Activated T-cell treated with anti-CD3 and anti-CD28 coated beads, Interleukin-2, amount 50 U/mL, for 24 hours (primary cell): ENCODE data around the gene ARMC10.
"Not testable (repeated sequence)": the region's sequence is repeated elsewhere in the genome, so short reads cannot be mapped to it uniquely, and the experiment has no call there.

ENCODE experiments used
- DNase-seq: peaks from one replicate; pipeline ENCODE4 v3.0.0-alpha.2; 2020
- H3K27ac Mint-ChIP-seq: 2 replicates; pipeline ENCODE4 v1.8.0; 2020; ENCODE audit warnings: mild to moderate bottlenecking, mixed read lengths
- H3K27me3 Mint-ChIP-seq: 2 replicates; pipeline ENCODE4 v1.8.0; 2020; ENCODE audit warnings: mixed read lengths
- H3K36me3 Mint-ChIP-seq: 2 replicates; pipeline ENCODE4 v1.8.0; 2020; ENCODE audit warnings: low read depth, mixed read lengths
- H3K4me1 Mint-ChIP-seq: 2 replicates; pipeline ENCODE4 v1.8.0; 2020; ENCODE audit warnings: low read depth, mixed read lengths
- H3K4me3 Mint-ChIP-seq: 2 replicates; pipeline ENCODE4 v1.8.0; 2020; ENCODE audit warnings: mild to moderate bottlenecking, moderate library complexity, mixed read lengths
- H3K9me3 Mint-ChIP-seq: 2 replicates; pipeline ENCODE4 v1.8.0; 2020; ENCODE audit warnings: mixed read lengths

ARMC10 gene

DNA sequence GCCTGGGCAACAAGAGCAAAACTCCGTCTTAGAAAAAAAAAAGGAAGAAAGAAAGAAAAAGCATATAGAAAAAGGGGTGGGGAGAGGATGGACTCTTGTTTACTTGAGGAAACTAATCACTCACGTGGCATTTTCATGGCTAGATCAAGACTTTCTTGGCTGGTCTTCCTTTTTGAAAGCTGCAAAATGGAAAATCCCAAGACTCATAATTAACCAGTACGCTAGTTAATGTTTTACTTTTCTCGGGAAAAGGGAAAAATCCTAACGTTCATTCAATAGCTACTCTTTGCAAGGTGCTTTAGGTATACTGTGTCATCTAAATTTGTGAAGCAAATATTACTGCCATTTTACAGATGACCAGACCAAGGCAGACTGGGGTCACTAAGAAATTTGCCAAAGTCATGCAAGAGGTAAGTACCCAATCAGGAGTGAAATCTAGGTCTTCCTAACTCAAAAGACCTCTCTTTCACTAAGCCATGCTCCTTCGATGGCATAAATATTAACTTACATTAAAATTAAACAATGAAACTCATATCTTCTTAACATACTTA lies 49.6 kb downstream of the ARMC10 start:
- no peaks in the 10 kb centered on the region for H3K4me1 Mint-ChIP-seq
- DNase-seq: no peak
- H3K36me3 Mint-ChIP-seq: peaks cover 74% of the 10 kb centered on the region
- H3K9me3 Mint-ChIP-seq: no peaks in the 10 kb centered on the region
- H3K27ac Mint-ChIP-seq: no peak overlapping the region
- H3K4me3 Mint-ChIP-seq: no peak overlapping the region
- no peaks in the 10 kb centered on the region for H3K27me3 Mint-ChIP-seq

DNA sequence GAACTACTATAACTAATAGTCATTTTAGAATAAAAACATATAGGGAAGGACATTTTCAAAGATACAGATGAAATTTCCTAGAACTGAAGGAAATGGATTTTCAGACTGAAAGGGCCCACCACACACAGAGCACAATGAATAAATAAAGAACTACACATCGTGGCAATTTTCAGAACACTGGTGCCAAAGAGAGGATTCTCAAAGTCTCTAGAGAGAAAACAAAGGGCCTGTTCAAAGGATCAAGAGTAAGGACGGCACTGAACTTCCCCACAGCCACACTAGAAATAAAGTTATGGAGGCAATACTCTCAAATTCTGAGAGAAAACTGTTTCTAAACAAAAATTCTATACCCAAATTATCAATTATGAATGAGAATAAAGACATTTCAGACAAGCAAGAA lies 52.1 kb downstream of the ARMC10 start:
- Mint-ChIP-seq H3K9me3 (no peaks in the 10 kb centered on the region), H3K36me3 (peaks cover 55% of the 10 kb centered on the region), H3K27me3 (no peaks in the 10 kb centered on the region), H3K4me3 (no peak overlapping the region), H3K4me1 (peaks cover 7% of the 10 kb centered on the region), H3K27ac (no peak overlapping the region)
- DNase-seq: no peak

DNA sequence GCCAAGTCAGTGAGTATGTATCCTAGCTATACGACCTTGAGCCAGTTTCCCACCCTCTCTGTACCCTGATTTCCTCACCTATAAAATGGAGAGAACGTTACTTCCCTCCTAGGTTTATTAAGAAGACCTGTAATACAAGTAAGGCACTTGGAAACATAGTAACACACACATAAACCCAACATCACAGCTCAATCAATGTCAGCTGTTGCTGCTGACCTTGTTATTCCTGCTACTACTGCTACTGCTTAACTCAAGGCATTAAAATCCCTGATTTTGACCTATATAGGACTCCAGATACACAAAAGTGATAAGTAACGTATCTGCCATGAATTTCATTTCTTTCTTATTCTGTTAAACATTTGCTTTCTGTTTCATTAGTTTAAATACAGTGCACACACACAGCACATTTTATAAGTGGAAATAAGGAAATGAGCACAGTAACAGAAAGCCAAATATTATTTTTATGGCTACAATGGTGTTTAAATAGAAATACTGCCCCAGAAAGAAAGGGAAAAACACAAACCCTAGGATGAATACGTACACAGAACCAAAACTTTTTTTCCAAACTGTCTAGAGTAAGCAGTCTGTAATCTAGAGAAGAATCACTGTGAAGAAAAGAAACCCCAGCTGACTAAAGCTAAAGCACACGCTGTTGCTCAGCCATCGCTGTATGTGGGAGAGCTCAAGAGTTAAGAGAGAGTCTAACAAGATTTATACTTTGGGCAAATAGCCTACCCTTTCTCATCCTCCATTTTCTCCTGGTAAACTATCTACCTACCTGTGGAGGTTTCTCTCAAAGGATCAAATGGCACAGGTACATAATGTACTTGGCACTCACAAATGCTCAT lies 55.0 kb downstream of the ARMC10 start:
- no peak overlapping the region for H3K4me3 Mint-ChIP-seq
- H3K36me3 Mint-ChIP-seq: peaks cover 38% of the 10 kb centered on the region
- no peaks in the 10 kb centered on the region for H3K9me3 Mint-ChIP-seq
- peaks cover 11% of the 10 kb centered on the region for H3K4me1 Mint-ChIP-seq
- no peak overlapping the region for H3K27ac Mint-ChIP-seq
- no peak for DNase-seq
- no peaks in the 10 kb centered on the region for H3K27me3 Mint-ChIP-seq

- H3K4me1 Mint-ChIP-seq: peaks cover 11% of the 10 kb centered on the region
- peaks cover 36% of the 10 kb centered on the region for H3K36me3 Mint-ChIP-seq
- no peak overlapping the region for H3K27ac Mint-ChIP-seq
- H3K27me3 Mint-ChIP-seq: no peaks in the 10 kb centered on the region
- no peak for DNase-seq
- H3K9me3 Mint-ChIP-seq: no peaks in the 10 kb centered on the region
- no peak overlapping the region for H3K4me3 Mint-ChIP-seq
These were observed 56.1 kb downstream of the ARMC10 start for GRCh38 chr7:103130901-103131624.

- Mint-ChIP-seq H3K36me3 (peaks cover 17% of the 10 kb centered on the region), H3K9me3 (no peaks in the 10 kb centered on the region), H3K4me3 (no peak overlapping the region), H3K27me3 (no peaks in the 10 kb centered on the region), H3K27ac (no peak overlapping the region), H3K4me1 (peaks cover 11% of the 10 kb centered on the region)
- no peak for DNase-seq
These were observed 58.2 kb downstream of the ARMC10 start for GRCh38 chr7:103132995-103133688.

DNA sequence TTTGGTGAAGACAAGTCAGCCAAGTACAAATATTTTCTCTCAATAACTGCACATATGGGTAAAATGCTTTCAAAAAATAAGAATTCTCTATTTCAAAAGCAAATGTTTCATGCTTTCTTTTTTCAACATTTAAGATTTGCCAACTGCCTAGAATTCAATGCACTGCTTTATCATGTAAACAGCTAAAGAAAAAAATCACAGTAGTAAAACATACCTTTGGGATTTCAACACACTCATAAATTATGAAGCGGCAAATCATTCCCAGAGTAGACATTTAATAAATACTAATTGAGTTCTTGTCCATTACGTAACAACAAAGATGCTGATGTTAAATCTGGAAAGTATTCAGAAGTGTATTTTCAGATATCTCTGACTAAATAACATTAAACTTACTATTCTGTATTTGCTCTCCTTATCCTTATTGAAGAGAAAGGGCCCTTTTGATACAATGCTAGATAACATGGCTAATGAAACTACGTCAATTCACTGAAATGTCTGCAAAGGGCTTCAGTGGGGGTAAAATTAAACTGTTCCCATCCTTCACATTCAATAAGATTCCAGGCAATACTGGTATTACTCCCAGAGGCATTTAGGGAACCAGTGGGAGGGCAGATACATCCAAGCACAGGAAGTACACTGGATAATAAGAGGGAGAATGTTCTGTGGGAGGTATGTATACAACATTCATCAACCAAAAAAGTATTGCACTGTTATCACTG lies 60.1 kb downstream of the ARMC10 start:
- H3K27ac Mint-ChIP-seq: no peak overlapping the region
- H3K4me3 Mint-ChIP-seq: no peak overlapping the region
- no peaks in the 10 kb centered on the region for H3K9me3 Mint-ChIP-seq
- H3K36me3 Mint-ChIP-seq: peaks cover 8% of the 10 kb centered on the region
- H3K4me1 Mint-ChIP-seq: peaks cover 8% of the 10 kb centered on the region
- no peak for DNase-seq
- H3K27me3 Mint-ChIP-seq: no peaks in the 10 kb centered on the region

GRCh38 chr7:103140061-103140460 lies 65.1 kb downstream of the ARMC10 start:
- DNase-seq: no peak
- Mint-ChIP-seq H3K27ac (no peak overlapping the region), H3K36me3 (peaks cover 25% of the 10 kb centered on the region), H3K4me1 (peaks cover 14% of the 10 kb centered on the region), H3K4me3 (no peak overlapping the region), H3K27me3 (no peaks in the 10 kb centered on the region), H3K9me3 (no peaks in the 10 kb centered on the region)

DNA sequence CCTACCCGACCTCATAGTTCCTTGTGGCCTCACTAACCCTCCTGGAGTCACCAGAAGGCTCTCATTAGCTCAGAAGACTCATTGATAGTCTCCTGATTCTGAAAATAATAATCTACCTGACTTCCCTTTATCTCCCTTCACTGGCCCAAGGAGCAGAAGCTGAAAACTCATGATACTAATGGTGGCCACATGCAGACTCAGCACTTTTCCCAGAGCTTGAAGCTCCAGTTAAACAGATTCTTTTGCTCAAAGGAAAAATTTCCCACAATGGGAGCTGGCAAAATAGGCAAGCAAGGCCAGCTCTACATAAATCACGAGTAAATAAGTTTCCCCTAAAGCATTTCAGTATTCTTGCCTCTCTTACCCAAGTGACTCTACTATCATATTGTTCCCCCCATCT lies 65.7 kb downstream of the ARMC10 start:
- Mint-ChIP-seq H3K27me3 (no peaks in the 10 kb centered on the region), H3K27ac (no peak overlapping the region), H3K4me1 (peaks cover 16% of the 10 kb centered on the region), H3K36me3 (peaks cover 26% of the 10 kb centered on the region), H3K4me3 (no peak overlapping the region), H3K9me3 (no peaks in the 10 kb centered on the region)
- no peak for DNase-seq

DNA sequence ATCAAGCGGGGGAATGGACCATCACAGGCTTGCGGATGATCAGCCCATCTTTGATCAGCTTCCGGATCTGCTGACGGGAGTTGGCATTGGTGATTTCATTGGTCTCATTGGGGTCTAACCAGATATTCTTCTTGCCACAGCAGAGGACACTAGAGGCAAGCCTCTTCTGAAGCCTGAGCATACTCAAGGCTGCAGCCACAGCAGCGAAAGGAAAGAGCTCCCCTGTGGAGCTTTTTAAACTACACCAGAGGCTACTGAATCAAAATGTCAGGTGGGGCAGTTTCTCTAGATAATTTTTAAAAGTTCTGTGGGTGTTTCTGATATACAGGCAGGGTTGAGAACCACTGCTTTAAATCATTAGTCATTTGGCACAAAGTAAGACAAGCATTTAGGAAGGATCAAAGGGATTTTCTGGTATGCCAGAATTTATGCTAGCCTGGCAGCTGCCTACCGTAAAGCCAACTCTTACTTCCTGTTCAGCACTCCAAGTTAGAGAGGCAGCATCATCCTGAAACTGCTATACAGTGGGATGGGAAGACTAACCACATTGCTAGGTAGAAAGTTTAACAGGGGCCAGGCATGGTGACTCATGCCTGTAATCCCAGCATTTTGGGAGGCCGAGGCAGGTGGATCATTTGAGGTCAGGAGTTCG lies 66.9 kb downstream of the ARMC10 start:
- Mint-ChIP-seq H3K36me3 (peaks cover 30% of the 10 kb centered on the region), H3K4me1 (peaks cover 26% of the 10 kb centered on the region), H3K27me3 (no peaks in the 10 kb centered on the region), H3K4me3 (no peak overlapping the region), H3K9me3 (no peaks in the 10 kb centered on the region), H3K27ac (no peak overlapping the region)
- DNase-seq: no peak

DNA sequence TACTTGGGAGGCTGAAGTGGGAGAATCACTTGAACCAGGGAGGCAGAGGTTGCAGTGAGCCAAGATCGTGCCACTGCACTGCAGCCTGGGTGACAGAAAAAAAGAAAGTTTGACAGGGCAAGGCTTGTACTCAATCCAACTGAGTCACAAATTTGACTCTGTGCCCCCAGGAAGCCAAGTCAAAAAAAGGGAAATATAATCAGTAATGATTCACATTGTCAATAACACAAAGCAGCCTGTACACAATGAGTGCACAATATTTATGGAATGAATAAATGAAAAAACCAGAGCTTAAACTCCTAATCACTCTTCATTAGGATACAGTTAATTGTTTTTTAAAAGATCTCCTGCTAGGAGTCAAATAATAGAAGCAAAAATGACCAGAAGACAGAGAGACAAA lies 67.6 kb downstream of the ARMC10 start:
- no peaks in the 10 kb centered on the region for H3K9me3 Mint-ChIP-seq
- no peak overlapping the region for H3K27ac Mint-ChIP-seq
- H3K36me3 Mint-ChIP-seq: peaks cover 30% of the 10 kb centered on the region
- no peaks in the 10 kb centered on the region for H3K27me3 Mint-ChIP-seq
- peaks cover 32% of the 10 kb centered on the region for H3K4me1 Mint-ChIP-seq
- no peak overlapping the region for H3K4me3 Mint-ChIP-seq
- DNase-seq: no peak

GRCh38 chr7:103143868-103144267 lies 68.9 kb downstream of the ARMC10 start:
- no peak for DNase-seq
- Mint-ChIP-seq H3K36me3 (peaks cover 39% of the 10 kb centered on the region), H3K27ac (no peak overlapping the region), H3K9me3 (no peaks in the 10 kb centered on the region), H3K4me3 (no peak overlapping the region), H3K4me1 (peaks cover 42% of the 10 kb centered on the region), H3K27me3 (no peaks in the 10 kb centered on the region)

- H3K9me3 Mint-ChIP-seq, H3K27ac Mint-ChIP-seq, H3K27me3 Mint-ChIP-seq, H3K4me3 Mint-ChIP-seq, DNase-seq: not testable (repeated sequence)
- Mint-ChIP-seq H3K36me3 (peaks cover 44% of the 10 kb centered on the region), H3K4me1 (peaks cover 46% of the 10 kb centered on the region)
These were observed 69.8 kb downstream of the ARMC10 start for GRCh38 chr7:103144754-103145153.

GRCh38 chr7:103148131-103148993 lies 73.4 kb downstream of the ARMC10 start:
- H3K9me3 Mint-ChIP-seq: no peaks in the 10 kb centered on the region
- H3K27ac Mint-ChIP-seq: peak overlapping the region; percentile 98
- H3K27me3 Mint-ChIP-seq: no peaks in the 10 kb centered on the region
- DNase-seq: no peak
- peaks cover 25% of the 10 kb centered on the region for H3K36me3 Mint-ChIP-seq
- peaks cover 42% of the 10 kb centered on the region for H3K4me1 Mint-ChIP-seq
- peak overlapping the region; percentile 94 for H3K4me3 Mint-ChIP-seq
